IMR-90 (cell line): ENCODE results near the gene PRMT7.

Experiments
- BHLHE40 ChIP-seq: fragments of 150-350 bp; IDR thresholded peaks from 2 replicates; pipeline ENCODE4 v1.6.1; 2016; ENCODE audit warnings: mild to moderate bottlenecking, low read depth, low read length
- CEBPB ChIP-seq: IDR thresholded peaks from 2 replicates; pipeline ENCODE4 v1.6.1; 2012; ENCODE audit warnings: low read depth, low read length, improper control_type of control experiment
- FOS ChIP-seq: fragments of 150-350 bp; IDR thresholded peaks from 2 replicates; pipeline ENCODE4 v1.6.1; 2016; ENCODE audit warnings: low read depth, low read length
- MAFK ChIP-seq: IDR thresholded peaks from 2 replicates; pipeline ENCODE4 v1.6.1; 2012; ENCODE audit warnings: low read depth, low read length, improper control_type of control experiment
- MAZ ChIP-seq: IDR thresholded peaks from 2 replicates; pipeline ENCODE4 v1.6.1; 2012; ENCODE audit warnings: low read depth, mild to moderate bottlenecking, low read length, improper control_type of control experiment, moderate library complexity, borderline replicate concordance
- MXI1 ChIP-seq: IDR thresholded peaks from 2 replicates; pipeline ENCODE4 v1.6.1; 2012; ENCODE audit warnings: low read depth, mild to moderate bottlenecking, low read length, moderate library complexity, borderline replicate concordance
- POLR2A ChIP-seq: IDR thresholded peaks from 2 replicates; pipeline ENCODE4 v1.6.1; 2012; ENCODE audit warnings: mild to moderate bottlenecking, low read depth, low read length
- RAD21 ChIP-seq: IDR thresholded peaks from 2 replicates; pipeline ENCODE4 v1.6.1; 2012; ENCODE audit warnings: low read length, improper control_type of control experiment
- RCOR1 ChIP-seq: IDR thresholded peaks from 2 replicates; pipeline ENCODE4 v1.6.1; 2012; ENCODE audit warnings: mild to moderate bottlenecking, low read length, improper control_type of control experiment; ENCODE audit not compliant: insufficient replicate concordance
- TF ChIP-seq, protein P1 (sequence below): conservative IDR thresholded peaks from 2 replicates; pipeline ENCODE4 v1.5.1; 2012; ENCODE audit warnings: mild to moderate bottlenecking, low read depth, low read length, improper control_type of control experiment

DNA sequence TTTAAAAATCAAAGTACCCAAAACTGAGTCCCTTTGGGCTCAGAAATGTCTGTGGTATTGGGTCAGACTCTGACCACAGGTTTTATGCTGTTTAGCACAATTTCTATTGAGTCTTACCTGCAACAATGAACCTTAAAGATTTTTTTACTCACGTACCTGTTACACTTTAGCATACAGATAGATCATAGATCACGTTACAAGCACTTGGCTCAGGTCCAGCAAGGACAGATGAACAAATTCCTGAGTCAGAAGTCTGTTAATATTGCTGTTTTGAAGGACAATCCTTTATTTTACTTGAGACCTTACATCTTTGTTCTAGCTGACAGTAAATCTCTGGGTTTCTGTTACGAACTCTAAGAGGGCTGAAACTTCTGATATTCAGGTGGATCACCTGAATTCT, 12.9 kb upstream of the PRMT7 start:
- TF ChIP-seq, protein P1, sequence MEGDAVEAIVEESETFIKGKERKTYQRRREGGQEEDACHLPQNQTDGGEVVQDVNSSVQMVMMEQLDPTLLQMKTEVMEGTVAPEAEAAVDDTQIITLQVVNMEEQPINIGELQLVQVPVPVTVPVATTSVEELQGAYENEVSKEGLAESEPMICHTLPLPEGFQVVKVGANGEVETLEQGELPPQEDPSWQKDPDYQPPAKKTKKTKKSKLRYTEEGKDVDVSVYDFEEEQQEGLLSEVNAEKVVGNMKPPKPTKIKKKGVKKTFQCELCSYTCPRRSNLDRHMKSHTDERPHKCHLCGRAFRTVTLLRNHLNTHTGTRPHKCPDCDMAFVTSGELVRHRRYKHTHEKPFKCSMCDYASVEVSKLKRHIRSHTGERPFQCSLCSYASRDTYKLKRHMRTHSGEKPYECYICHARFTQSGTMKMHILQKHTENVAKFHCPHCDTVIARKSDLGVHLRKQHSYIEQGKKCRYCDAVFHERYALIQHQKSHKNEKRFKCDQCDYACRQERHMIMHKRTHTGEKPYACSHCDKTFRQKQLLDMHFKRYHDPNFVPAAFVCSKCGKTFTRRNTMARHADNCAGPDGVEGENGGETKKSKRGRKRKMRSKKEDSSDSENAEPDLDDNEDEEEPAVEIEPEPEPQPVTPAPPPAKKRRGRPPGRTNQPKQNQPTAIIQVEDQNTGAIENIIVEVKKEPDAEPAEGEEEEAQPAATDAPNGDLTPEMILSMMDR, result no peak
- TF ChIP-seq RAD21, result no peak
- TF ChIP-seq POLR2A, result no peak
- TF ChIP-seq MXI1, result no peak
- TF ChIP-seq FOS, result no peak
- no peak for TF ChIP-seq BHLHE40
- TF ChIP-seq MAFK, result no peak
- no peak for TF ChIP-seq RCOR1
- no peak for TF ChIP-seq MAZ
- no peak for TF ChIP-seq CEBPB
